ENCODE data around the gene TRPM5.

GRCh38 chr11:2465202-2466068, 21.1 kb upstream of the TRPM5 start:
- TF ChIP-seq CTCF (conservative IDR thresholded peaks at IDR 0.05; ENCODE audit: low read length) (no peak), EZH2phosphoT487 (IDR thresholded peaks at IDR 0.05; ENCODE audit: borderline replicate concordance, low read depth, low read length) (no peak)

Data from OCI-LY7 (cell line).